WTC11 (cell line): ENCODE results near the gene PLEKHA5.

Source experiments
- CTCF ChIP-seq: fragments of 200-600 bp; IDR thresholded peaks from 2 replicates; pipeline ENCODE4 v1.8.0; 2022; ENCODE audit warnings: antibody characterized with exemption
- ELF4 ChIP-seq: sonication (generic); formaldehyde crosslinking; IDR thresholded peaks from 2 replicates; pipeline ENCODE4 v1.8.1; 2022; ENCODE audit warnings: low read depth, mild to moderate bottlenecking, moderate library complexity, missing genetic modification reagents
- NR3C1 ChIP-seq: sonication (generic); formaldehyde crosslinking; conservative IDR thresholded peaks from 2 replicates; pipeline ENCODE4 v1.8.1; 2023; ENCODE audit warnings: low read depth, mild to moderate bottlenecking, missing genetic modification reagents
- SP1 ChIP-seq: sonication (generic); formaldehyde crosslinking; conservative IDR thresholded peaks from 2 replicates; pipeline ENCODE4 v1.8.1; 2022; ENCODE audit warnings: missing genetic modification reagents
- STAT6 ChIP-seq: sonication (generic); formaldehyde crosslinking; conservative IDR thresholded peaks from 2 replicates; pipeline ENCODE4 v1.8.1; 2023; ENCODE audit warnings: mild to moderate bottlenecking, low read depth, missing genetic modification reagents, moderate library complexity

GRCh38 chr12:19304149-19304750 is 174.7 kb downstream of the PLEKHA5 start:
- no peak for TF ChIP-seq ELF4 (CRISPR knock-in tag)
- no peak for TF ChIP-seq CTCF
- TF ChIP-seq SP1 (CRISPR knock-in tag): no peak
- no peak for TF ChIP-seq NR3C1 (CRISPR knock-in tag)
- no peak for TF ChIP-seq STAT6
